Astrocyte of the spinal cord (primary cell): ENCODE data around the gene MLIP.

Experiments
- DNase-seq: peaks from one replicate; pipeline ENCODE4 v3.0.0; 2011; ENCODE audit warnings: low read depth, low spot score
- H3K4me3 ChIP-seq: 2 replicates; pipeline ENCODE4 v1.5.1; 2011; ENCODE audit warnings: low read depth, mild to moderate bottlenecking, low read length, moderate library complexity
- CTCF ChIP-seq: IDR thresholded peaks from 2 replicates; pipeline ENCODE4 v1.5.1; 2012; ENCODE audit warnings: low read depth, mild to moderate bottlenecking, low read length, inconsistent platforms
- in situ Hi-C: cut with HindIII; loops from 2 replicates; pipeline ENCODE4 v1.10.0; 2017; ENCODE audit warnings: low sequenced_read_pairs

MLIP gene

GRCh38 chr6:54085047-54085446 is 26.2 kb upstream of the MLIP start:
- in situ Hi-C loops: no loop called here
- H3K4me3 ChIP-seq: no peak overlapping the region
- DNase-seq: no peak
- TF ChIP-seq CTCF: no peak

GRCh38 chr6:54085541-54085940 is 25.7 kb upstream of the MLIP start:
- peak; percentile 78 for DNase-seq
- no peak for TF ChIP-seq CTCF
- in situ Hi-C loops: no loop called here

GRCh38 chr6:54086439-54086838 is 24.8 kb upstream of the MLIP start:
- in situ Hi-C loops: no loop called here
- no peak for DNase-seq
- no peak overlapping the region for H3K4me3 ChIP-seq
- TF ChIP-seq CTCF: no peak

More at GRCh38 chr6:54085541-54085940, 25.7 kb upstream of the MLIP start:
- no peak overlapping the region for H3K4me3 ChIP-seq

- no peak for DNase-seq
- no peak for TF ChIP-seq CTCF
- H3K4me3 ChIP-seq: no peak overlapping the region
- in situ Hi-C loops: no loop called here
Measured at GRCh38 chr6:54087721-54088120, 23.5 kb upstream of the MLIP start.

GRCh38 chr6:54093326-54093948 is 17.8 kb upstream of the MLIP start:
- TF ChIP-seq CTCF: no peak
- H3K4me3 ChIP-seq: no peak overlapping the region
- DNase-seq: no peak
- in situ Hi-C loops: no loop called here

- no peak for TF ChIP-seq CTCF
- no peak for DNase-seq
- H3K4me3 ChIP-seq: no peak overlapping the region
- in situ Hi-C loops: no loop called here
Measured at GRCh38 chr6:54094293-54094692, 16.9 kb upstream of the MLIP start.
